Measurements from ENCODE around the gene RSAD1. TPM values are rescaled to one million over a fixed set of nuclear protein-coding genes. Genes with fewer than 3 reads are reported as not detected.

The RSAD1 gene
- polyA plus RNA-seq, 3 donors = 20.6 to 40.0 (median 21.2) TPM

GRCh38 chr17:50531428-50532025 lies 52.9 kb downstream of the RSAD1 start:
- H3K27me3 Mint-ChIP-seq (ENCODE audit: low read depth in 3 of 3) = peaks cover 38 to 51% (median 47%) of the 10 kb centered on the region in 3 donors
- Histone ChIP-seq H3K4me3 (replicated peaks in 1 of 3; ENCODE audit: low read depth in 2 of 3, low read length in 3 of 3) (no peak overlapping the region), H3K36me3 (replicated peaks in 1 of 2; ENCODE audit: control insufficient read depth in 1 of 2, insufficient read depth in 2 of 2, low read length in 2 of 2) (no peaks in the 10 kb centered on the region), H3K4me2 (replicated peaks; ENCODE audit: extremely low read depth, low read length, poor library complexity, severe bottlenecking) (no peak overlapping the region), H3K27me3 (ENCODE audit: control insufficient read depth in 2 of 2, insufficient read depth in 2 of 2, low read length in 2 of 2) (peaks cover 19 to 34% of the 10 kb centered on the region in 2 donors), H2AFZ (ENCODE audit: insufficient read depth, low read depth, low read length, poor library complexity, severe bottlenecking) (no peak overlapping the region), H3K79me2 (ENCODE audit: insufficient read depth, low read length) (no peaks in the 10 kb centered on the region), H3K4me1 (ENCODE audit: control insufficient read depth in 1 of 2, insufficient read depth in 2 of 2, low read length in 2 of 2) (peaks cover 25 to 41% of the 10 kb centered on the region in 2 donors), H4K20me1 (ENCODE audit: insufficient read depth, low read length) (no peaks in the 10 kb centered on the region), H3K9me3 (replicated peaks in 1 of 2; ENCODE audit: control insufficient read depth in 1 of 2, insufficient read depth in 1 of 2, low read length in 2 of 2) (no peaks in the 10 kb centered on the region), H3K27ac (ENCODE audit: low read depth in 1 of 2, low read length in 2 of 2) (no peak overlapping the region), H3K9ac (ENCODE audit: insufficient read depth, low read length, poor library complexity, severe bottlenecking) (no peak overlapping the region)
- no peak overlapping the region for H3K4me3 Mint-ChIP-seq
- WGBS (ENCODE audit: insufficient coverage) = 90% methylated on average over 4 of the region's 6 CpGs
- intact Hi-C loops (cut with micrococcal nuclease) = no loop called here
- peaks cover 40% of the 10 kb centered on the region for H3K4me1 Mint-ChIP-seq
- TF ChIP-seq, protein P1, sequence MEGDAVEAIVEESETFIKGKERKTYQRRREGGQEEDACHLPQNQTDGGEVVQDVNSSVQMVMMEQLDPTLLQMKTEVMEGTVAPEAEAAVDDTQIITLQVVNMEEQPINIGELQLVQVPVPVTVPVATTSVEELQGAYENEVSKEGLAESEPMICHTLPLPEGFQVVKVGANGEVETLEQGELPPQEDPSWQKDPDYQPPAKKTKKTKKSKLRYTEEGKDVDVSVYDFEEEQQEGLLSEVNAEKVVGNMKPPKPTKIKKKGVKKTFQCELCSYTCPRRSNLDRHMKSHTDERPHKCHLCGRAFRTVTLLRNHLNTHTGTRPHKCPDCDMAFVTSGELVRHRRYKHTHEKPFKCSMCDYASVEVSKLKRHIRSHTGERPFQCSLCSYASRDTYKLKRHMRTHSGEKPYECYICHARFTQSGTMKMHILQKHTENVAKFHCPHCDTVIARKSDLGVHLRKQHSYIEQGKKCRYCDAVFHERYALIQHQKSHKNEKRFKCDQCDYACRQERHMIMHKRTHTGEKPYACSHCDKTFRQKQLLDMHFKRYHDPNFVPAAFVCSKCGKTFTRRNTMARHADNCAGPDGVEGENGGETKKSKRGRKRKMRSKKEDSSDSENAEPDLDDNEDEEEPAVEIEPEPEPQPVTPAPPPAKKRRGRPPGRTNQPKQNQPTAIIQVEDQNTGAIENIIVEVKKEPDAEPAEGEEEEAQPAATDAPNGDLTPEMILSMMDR (IDR thresholded peaks at IDR 0.05) = no peak
- DNase-seq = peak in 1 of 3 donors; percentile 44
- H3K9me3 Mint-ChIP-seq = peaks cover 0 to 6% (median 2%) of the 10 kb centered on the region in 7 donors
- H3K27ac Mint-ChIP-seq = no peak overlapping the region
- H3K36me3 Mint-ChIP-seq = peaks cover 0 to 7% of the 10 kb centered on the region in 2 donors

DNA sequence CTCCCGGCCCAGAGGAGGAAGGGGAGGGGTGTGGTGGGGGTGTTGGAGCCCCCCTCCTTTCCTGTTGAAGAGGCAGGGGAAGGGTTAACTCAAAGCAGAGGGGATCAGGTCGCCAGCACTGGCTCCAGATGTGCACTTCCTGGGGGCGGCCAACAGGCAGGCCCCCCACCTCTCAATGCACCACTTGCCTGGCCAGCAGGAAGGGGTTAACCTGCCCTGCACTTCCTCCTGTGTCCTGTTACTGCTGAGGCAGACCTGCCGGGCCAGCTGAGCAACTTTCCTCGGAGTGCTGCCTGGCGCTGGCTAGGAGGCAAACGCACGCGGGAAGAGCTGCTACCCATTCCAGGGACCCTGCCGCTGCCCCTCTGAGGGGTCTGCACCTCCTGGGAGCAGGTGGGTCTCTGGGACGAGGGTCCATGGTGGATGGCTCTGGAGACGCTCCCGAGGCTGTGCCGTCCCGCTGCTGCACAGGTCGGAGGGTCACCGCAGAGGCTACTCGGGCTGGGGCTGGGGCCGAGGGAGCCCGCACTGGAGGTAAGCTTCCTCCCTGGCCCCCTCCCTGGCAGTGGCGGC lies 53.9 kb downstream of the RSAD1 start, which contains the start of gene EPN3:
Gene EPN3, plus strand, starts transcription at position 284 of the 573 bp plus-strand sequence. CDS start 3,822 bp downstream, outside the sequence.
- Mint-ChIP-seq H3K27me3 (ENCODE audit: low read depth in 3 of 3) (peaks cover 38 to 51% (median 47%) of the 10 kb centered on the region in 3 donors), H3K36me3 (peaks cover 0 to 7% of the 10 kb centered on the region in 2 donors), H3K9me3 (peaks cover 0 to 6% (median 2%) of the 10 kb centered on the region in 7 donors), H3K27ac (peak within 1 kb of the TSS in 1 of 7 donors; percentile 18), H3K4me3 (peak within 1 kb of the TSS; percentile 41 to 77), H3K4me1 (peaks cover 35% of the 10 kb centered on the region)
- Histone ChIP-seq H3K27me3 (ENCODE audit: control insufficient read depth in 2 of 2, insufficient read depth in 2 of 2, low read length in 2 of 2) (peaks cover 19 to 34% of the 10 kb centered on the region in 2 donors), H2AFZ (ENCODE audit: insufficient read depth, low read depth, low read length, poor library complexity, severe bottlenecking) (no peak within 1 kb of the TSS), H3K27ac (ENCODE audit: low read depth in 1 of 2, low read length in 2 of 2) (no peak within 1 kb of the TSS), H3K9me3 (replicated peaks in 1 of 2; ENCODE audit: control insufficient read depth in 1 of 2, insufficient read depth in 1 of 2, low read length in 2 of 2) (no peaks in the 10 kb centered on the region), H3K4me2 (replicated peaks; ENCODE audit: extremely low read depth, low read length, poor library complexity, severe bottlenecking) (no peak within 1 kb of the TSS), H3K4me3 (replicated peaks in 1 of 3; ENCODE audit: low read depth in 2 of 3, low read length in 3 of 3) (no peak within 1 kb of the TSS), H3K4me1 (ENCODE audit: control insufficient read depth in 1 of 2, insufficient read depth in 2 of 2, low read length in 2 of 2) (peaks cover 20 to 36% of the 10 kb centered on the region in 2 donors), H3K9ac (ENCODE audit: insufficient read depth, low read length, poor library complexity, severe bottlenecking) (no peak within 1 kb of the TSS), H4K20me1 (ENCODE audit: insufficient read depth, low read length) (no peaks in the 10 kb centered on the region), H3K36me3 (replicated peaks in 1 of 2; ENCODE audit: control insufficient read depth in 1 of 2, insufficient read depth in 2 of 2, low read length in 2 of 2) (no peaks in the 10 kb centered on the region), H3K79me2 (ENCODE audit: insufficient read depth, low read length) (no peaks in the 10 kb centered on the region)
- WGBS (ENCODE audit: insufficient coverage) = 4% methylated on average over 19 of the region's 21 CpGs
- DNase-seq = no peak
- intact Hi-C loops (cut with micrococcal nuclease) = no loop called here
- TF ChIP-seq, protein P1 (IDR thresholded peaks at IDR 0.05) = no peak

Measured in CD14-positive monocyte (primary cell).